ENCODE results near the gene FAM241B.

- TF ChIP-seq, protein P1, sequence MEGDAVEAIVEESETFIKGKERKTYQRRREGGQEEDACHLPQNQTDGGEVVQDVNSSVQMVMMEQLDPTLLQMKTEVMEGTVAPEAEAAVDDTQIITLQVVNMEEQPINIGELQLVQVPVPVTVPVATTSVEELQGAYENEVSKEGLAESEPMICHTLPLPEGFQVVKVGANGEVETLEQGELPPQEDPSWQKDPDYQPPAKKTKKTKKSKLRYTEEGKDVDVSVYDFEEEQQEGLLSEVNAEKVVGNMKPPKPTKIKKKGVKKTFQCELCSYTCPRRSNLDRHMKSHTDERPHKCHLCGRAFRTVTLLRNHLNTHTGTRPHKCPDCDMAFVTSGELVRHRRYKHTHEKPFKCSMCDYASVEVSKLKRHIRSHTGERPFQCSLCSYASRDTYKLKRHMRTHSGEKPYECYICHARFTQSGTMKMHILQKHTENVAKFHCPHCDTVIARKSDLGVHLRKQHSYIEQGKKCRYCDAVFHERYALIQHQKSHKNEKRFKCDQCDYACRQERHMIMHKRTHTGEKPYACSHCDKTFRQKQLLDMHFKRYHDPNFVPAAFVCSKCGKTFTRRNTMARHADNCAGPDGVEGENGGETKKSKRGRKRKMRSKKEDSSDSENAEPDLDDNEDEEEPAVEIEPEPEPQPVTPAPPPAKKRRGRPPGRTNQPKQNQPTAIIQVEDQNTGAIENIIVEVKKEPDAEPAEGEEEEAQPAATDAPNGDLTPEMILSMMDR (IDR thresholded peaks at IDR 0.05) = no peak
- no peak for TF ChIP-seq POLR2A (IDR thresholded peaks at IDR 0.05)
These were observed 45.4 kb upstream of the FAM241B start for GRCh38 chr10:69584624-69585023.

Measured in Peyer's patch (tissue), 4 donors.